Activated T-helper 1 cell treated with anti-CD3 and anti-CD28 coated beads, Interleukin-2, amount 50 U/mL, for 16 hours (primary cell): ENCODE results near the gene ASIC2.

Source experiments
- DNase-seq, 2 donors: peaks; one replicate each; pipeline ENCODE4 v3.0.0-alpha.2; 2020; ENCODE audit warnings: low read depth in 1 of 2, low spot score in 1 of 2

The ASIC2 gene

GRCh38 chr17:33245183-33245582 lies 47.9 kb downstream of the ASIC2 start:
- no peak for DNase-seq

DNA sequence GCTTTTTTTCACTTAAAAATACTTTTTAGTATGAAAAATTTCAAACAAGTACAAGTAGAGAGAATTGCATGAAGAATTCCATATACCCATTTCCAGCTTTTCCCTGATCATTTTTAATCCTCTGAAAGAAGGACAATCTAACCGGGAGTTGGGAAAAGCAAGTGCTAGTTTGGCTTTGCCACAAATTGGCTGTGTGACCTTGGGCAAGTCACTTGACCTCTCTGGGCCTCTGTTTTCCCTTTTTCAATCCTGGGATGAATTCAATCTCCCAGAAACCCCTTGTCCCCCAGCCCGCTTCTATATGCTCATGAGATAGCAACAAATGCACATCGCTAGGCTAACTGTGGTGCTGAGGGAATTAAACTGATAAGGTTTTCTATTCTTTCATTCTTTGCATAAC lies 49.4 kb downstream of the ASIC2 start:
- no peak for DNase-seq

GRCh38 chr17:33242375-33243124 lies 50.5 kb downstream of the ASIC2 start:
- no peak for DNase-seq

GRCh38 chr17:33241390-33241789 lies 51.7 kb downstream of the ASIC2 start:
- no peak for DNase-seq

DNA sequence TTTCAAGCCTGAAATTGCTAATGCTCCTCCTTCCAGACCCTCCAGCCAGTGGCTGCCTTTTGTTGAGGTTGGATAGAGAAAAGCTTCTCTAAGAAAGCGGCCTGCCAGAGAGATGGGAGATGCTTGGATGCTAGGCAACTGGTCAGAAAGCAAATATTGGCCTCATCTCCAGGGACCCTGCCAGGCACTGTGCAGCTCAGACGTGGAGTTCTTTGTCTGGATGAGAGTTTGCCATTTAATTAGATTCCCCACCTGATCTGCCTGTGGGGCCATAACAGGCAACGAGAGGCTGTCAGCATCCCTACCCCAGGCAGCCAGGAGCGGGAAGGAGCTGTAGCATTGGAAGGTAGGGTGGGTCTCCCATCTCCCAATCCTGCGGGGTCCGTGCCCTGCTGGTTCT lies 52.7 kb downstream of the ASIC2 start:
- no peak for DNase-seq

DNA sequence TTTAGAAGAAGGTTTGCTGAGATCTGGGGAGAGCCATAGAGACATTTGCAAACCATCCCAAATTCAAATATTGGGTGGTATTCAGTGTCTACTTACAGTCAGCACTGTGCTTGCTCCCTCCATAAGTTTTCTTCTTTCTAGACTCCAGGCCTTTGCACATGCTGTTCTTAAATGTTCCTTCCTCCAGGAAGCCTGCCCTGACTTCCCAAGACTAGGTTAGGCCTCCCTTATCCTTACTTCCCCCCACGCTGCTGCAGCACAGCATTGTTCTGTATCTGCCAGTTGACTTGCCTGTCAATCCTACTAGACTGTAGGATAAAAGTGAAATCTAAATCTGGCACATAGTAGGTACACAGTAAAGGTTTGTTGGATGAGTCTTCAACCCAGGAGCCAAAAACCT lies 53.4 kb downstream of the ASIC2 start:
- DNase-seq: no peak

GRCh38 chr17:33234930-33235685 lies 58.0 kb downstream of the ASIC2 start:
- DNase-seq: no peak

DNA sequence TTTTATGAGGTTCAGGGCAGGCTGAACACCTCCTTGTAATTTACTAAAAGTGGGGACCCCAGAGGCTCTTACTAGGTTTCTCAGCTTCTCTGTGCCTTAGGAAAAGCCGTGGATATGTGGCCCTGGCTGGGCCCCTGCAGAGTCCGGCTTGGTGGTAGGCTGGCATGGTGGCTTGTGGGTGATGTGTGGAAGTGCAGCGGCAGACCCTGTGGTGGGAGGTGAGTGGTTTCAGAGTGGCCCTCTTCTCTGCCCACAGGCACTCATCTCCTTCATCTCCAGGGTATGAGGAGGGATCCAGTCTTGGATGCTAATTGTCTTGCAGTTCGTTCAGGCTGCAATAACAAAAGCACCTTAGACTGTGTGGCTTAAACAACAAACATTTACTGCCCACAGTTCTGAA lies 58.9 kb downstream of the ASIC2 start:
- DNase-seq: no peak

DNA sequence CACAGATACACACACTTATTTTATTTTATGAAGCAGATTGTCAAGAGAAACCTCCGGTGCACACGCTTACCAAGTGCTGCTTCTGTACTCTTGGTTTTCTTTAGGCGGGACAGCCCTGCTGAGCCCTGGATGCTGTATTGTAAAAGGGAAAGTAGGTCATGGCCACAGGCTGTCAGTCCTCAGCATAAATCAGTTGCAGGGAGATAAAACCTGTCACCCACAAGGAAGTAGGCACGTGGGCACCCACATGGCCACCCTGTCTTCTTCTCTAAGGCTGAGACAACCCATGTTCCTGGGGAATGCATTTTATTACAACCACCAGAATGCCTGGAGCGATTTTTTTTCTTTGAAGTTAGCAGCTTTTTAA lies 59.3 kb downstream of the ASIC2 start:
- DNase-seq: no peak

DNA sequence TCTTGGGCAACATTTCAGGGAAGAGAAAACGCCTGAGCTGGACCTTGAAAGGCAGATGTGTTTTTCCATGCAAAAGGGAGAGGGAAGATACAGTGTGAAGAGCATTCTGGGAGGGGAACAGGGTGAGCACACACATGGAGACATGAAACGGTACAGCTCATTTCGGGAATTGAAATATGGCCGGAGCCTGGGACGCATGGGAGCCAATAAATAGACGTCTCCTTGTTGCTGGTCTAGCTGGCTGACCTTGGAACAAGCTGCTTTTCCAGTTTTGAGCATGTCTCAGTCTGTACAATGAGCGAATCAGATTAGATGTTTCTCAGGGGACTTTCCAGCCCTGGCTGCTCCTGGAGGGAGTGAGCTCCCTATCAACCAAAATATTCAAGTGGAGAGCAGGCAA lies 63.6 kb downstream of the ASIC2 start:
- DNase-seq: no peak

DNA sequence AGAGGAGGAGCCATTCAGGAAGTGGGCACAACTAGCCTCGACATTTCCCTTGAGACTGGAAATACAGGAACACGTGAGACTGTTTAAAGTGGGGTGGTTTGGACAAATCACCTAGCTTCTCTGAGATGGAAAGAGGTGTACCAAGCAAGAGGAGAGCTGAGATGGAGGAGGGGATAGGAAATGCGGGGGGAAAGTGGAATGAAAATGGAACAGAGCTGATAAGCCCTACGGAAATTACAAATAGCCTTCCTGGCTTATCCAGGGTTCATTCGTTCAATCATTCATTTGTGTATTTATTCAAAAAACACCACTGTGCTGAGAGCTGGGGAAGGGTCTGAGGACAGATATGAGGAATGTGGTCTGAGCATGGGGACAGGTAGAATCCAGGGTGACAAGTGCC lies 64.1 kb downstream of the ASIC2 start:
- no peak for DNase-seq

DNA sequence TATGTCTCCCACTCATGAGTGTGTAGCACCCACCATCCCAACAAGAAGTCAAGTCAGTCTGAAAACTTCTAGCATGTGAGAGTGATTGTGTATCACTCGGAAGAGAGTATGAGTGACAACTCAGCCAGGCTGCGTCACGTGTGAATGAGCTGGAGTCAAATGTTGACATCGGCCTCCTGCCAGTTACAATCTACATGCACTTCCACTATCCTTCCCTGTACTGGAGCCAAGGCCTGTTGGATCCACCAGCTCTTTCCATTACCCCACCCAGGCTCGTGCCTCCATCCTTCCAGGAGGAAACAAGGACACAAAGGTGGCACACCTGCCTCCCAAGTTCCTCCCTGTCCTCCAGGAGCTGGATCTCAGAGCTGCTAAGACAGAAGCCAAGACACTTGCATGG lies 64.5 kb downstream of the ASIC2 start:
- no peak for DNase-seq

GRCh38 chr17:33227911-33228310 lies 65.2 kb downstream of the ASIC2 start:
- DNase-seq: no peak

DNA sequence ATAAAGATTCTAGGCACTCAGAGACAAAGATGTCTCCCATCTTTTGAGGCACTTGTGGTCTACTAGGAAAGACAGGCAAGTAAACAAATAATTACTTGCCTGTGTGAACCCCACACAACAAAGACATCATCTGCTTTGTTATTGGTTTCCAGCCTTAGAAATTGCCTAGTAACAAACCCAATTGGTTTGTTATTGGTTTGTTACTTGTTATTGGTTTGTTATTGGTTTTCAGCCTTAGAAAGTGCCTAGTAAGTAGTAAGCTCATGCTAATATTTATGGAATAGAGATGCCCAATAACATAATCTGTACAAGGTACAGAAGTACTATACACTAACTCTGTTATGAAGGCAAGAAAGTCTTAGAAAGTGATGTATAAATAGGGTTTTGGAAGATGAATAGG lies 67.1 kb downstream of the ASIC2 start:
- no peak for DNase-seq

GRCh38 chr17:33225509-33225908 lies 67.6 kb downstream of the ASIC2 start:
- no peak for DNase-seq

GRCh38 chr17:33220036-33220435 lies 73.1 kb downstream of the ASIC2 start:
- DNase-seq: no peak

DNA sequence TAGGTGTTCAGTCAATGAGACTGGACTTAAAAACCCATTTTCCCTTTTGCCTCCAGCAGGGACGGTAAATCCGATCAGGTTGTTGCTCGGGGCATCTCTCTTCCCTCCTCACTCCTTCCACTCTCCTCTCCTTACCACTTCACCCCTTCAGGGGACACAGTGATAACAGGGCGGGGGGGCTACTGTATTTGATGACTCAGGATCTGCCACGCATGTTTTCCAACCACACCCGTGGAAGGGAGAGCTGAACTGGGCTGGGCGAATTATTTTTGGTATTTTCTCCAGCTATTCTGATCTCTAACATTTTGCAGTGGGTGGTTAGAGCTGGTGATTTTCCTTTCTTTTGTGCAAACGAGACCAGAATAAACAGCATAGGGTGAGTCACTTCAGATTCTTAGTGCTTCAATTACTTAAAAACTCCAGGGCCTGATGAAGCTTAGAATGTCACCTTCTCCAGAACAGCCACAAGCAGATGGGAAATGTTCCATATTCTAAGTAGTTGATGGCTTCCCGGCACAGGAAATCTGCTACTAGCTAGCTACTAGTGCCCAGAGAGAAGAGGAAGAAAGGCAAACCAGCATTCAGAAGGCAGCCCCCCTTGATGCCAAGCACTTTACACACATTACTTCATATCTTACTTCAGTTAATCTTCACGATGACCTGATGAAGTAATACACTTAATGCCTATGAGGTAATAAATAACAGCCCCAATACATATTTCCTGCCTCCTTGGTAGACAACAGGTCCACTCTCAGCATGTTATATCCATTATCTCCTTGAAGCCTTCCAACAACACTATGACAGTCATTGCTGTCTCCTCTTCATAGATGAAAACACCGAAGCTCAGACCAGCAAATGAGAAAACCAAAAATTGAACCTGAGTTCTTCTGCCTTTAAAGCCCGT lies 74.1 kb downstream of the ASIC2 start:
- DNase-seq: no peak

DNA sequence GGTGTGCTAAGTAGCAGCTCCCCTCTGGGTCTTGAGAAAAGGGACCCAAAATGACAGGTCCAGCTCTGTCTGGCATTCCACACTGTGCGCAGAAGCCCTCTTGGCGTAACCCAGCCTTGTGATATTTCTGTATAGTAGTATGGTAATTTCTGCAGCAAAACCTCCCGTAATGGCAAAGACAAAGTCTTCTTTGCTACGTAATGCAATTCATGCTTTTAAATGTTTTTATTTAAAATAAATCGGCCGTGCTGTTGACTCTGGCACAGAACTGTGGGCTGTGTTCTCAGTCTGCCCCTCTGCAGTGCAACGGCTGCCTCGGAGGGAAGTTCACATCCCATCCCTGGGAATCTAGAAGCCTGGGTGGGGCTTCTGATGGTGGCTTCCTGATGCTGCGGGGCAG lies 75.2 kb downstream of the ASIC2 start:
- DNase-seq: no peak

DNA sequence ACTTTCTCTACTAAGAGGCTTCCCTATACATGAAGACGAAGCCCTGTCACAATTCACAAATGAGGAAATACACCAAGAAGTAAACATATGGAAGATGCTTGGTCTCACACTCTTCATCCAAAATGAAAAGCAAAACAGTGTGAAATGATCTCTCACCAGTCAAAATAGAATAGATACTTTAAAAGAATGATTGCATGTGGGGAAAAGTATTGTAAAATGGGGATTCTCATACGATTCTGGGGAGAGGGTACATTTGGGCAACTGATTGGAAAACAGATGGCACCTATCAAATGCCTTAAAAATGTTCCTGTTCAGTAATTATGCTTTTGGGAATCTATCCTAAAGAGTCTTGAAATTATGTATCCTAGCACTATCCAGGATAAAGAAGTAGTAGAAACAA lies 78.1 kb downstream of the ASIC2 start:
- DNase-seq: no peak

DNA sequence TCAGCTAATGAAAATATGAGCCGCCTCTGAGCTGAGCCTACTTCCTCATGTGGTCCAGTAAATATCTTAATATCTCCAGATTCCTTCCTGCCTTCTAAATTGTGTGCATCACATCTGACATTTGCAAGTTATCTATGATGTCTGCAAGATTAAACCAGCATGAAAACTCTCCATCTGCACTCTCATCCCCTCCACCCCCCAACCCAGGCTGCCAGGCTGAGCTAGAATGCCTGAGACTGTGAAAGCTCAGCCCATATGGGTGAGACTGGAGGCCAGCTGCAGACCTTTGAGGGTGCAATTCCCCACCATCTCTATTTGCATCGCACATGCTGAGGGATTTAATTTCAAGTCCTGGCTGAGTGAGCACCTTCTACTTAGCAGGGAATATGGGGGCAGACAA lies 82.8 kb downstream of the ASIC2 start:
- no peak for DNase-seq

DNA sequence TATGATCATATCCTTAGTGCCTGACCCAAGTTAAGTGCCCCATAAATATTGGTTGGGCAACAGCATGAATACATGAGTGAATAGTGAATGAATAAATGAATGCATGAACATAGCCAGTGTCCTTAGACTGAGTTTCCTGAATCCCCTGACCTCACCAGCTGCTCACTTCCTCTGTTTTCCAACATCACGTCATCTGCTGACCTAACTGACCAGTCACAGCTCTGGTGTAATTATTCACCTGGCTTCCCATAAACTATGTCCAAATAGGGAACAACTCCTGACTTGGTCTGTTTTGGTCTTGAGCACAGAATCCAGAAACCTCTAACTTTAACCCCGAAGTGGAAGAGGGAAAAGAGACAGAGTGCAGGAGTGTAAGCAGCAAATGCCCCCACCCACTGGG lies 83.4 kb downstream of the ASIC2 start:
- no peak for DNase-seq

- DNase-seq: no peak
Observed at GRCh38 chr17:33207231-33207630, 85.9 kb downstream of the ASIC2 start.
